GM11168 (cell line): ENCODE measurements around the gene TRIP10.
"Not testable (repeated sequence)": the region's sequence is repeated elsewhere in the genome, so short reads cannot be mapped to it uniquely, and the experiment has no call there.

Experiments used
- in situ Hi-C: fragments of 300-500 bp; cut with MboI; formaldehyde crosslinking; loops from one replicate; pipeline ENCODE4 v1.12.0; 2022; ENCODE audit warnings: low sequenced_read_pairs; ENCODE audit not compliant: unreplicated experiment

Gene TRIP10, protein sequence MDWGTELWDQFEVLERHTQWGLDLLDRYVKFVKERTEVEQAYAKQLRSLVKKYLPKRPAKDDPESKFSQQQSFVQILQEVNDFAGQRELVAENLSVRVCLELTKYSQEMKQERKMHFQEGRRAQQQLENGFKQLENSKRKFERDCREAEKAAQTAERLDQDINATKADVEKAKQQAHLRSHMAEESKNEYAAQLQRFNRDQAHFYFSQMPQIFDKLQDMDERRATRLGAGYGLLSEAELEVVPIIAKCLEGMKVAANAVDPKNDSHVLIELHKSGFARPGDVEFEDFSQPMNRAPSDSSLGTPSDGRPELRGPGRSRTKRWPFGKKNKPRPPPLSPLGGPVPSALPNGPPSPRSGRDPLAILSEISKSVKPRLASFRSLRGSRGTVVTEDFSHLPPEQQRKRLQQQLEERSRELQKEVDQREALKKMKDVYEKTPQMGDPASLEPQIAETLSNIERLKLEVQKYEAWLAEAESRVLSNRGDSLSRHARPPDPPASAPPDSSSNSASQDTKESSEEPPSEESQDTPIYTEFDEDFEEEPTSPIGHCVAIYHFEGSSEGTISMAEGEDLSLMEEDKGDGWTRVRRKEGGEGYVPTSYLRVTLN

DNA sequence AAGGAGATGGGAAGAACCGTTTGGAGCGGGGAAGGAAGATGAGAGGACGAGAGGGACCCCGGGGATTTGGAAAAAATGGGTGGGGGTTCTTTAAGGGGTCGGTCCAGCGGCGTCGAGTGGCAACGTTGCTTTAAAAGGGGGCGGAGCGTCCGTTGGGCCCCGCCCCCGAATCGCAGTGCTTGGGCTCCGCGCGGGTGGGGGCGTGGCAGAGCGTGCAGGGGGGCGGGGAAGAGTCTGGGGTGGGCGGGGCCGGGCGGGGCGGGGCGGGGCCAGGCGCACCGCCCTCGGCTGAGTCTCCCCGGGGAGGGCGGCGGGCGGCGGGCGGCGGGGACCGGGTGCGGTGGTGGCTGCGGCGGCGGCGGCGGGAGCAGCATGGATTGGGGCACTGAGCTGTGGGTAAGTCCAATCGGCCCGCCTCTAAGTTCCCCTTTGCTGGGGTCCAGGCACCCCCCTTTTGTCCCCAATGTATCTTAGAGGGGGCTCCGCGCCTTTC is at the start of gene TRIP10:
Gene TRIP10, plus strand, starts transcription at position 291 of the 493 bp plus-strand sequence. Its CDS starts 82 bp downstream, at position 373.
- in situ Hi-C loops: loop anchor here (5.0 to 10.0 kb wide), 2 partner anchors 92 to 215 kb away; no protein-coding TSS in a partner anchor

GRCh38 chr19:6690160-6690885 is 49.2 kb upstream of the TRIP10 start:
- in situ Hi-C loops: no loop called here

- in situ Hi-C loops: no loop called here
Measured at GRCh38 chr19:6691342-6691741, 48.1 kb upstream of the TRIP10 start.

DNA sequence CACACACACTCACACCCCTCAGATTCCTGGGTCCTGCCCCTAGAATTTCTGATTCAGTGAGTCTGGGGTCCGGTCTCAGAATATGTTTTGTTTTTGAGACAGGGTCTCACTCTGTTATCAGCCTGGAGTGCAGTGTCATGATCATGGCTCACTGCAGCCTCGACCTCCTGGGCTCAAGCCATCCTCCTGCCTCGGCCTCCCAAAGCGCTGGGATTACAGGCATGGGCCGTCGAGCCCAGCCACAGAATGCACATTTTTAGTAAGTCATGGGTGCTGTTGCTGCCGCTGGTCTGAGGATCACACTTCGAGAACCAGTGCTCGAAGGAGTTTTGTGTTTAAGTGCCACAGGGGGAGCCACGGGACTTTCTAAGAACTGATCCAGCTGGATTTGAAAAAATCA is 47.5 kb upstream of the TRIP10 start:
- in situ Hi-C loops: no loop called here

DNA sequence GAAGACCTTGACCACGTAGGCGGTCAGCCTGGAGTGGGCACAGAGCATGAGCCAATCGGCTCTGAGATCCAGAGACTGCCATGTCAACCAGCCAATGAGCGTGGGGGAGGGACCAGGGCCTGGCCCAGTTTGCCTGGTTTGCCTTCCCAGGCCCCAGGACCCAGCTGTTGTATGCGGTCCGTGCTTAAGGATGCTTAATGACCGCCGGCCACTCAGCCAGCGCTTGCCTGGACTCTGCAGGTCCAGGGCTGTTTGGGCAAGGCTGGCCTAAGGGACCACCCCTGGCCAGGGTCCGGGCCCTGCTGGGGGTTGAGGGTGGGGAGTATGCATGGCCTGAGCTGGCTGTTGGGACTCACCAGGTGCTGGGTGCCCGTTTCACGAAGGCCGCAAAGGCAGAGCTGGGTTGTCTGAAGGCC is 46.4 kb upstream of the TRIP10 start:
- in situ Hi-C loops: no loop called here

- in situ Hi-C loops: no loop called here
Measured at GRCh38 chr19:6693681-6694080, 45.8 kb upstream of the TRIP10 start.

- in situ Hi-C loops: no loop called here
Measured at GRCh38 chr19:6694147-6694815, 45.2 kb upstream of the TRIP10 start.

GRCh38 chr19:6696239-6696820 is 43.1 kb upstream of the TRIP10 start:
- in situ Hi-C loops: no loop called here

GRCh38 chr19:6697291-6697690 is 42.2 kb upstream of the TRIP10 start:
- in situ Hi-C loops: no loop called here

- in situ Hi-C loops: no loop called here
Measured at GRCh38 chr19:6699935-6700334, 39.5 kb upstream of the TRIP10 start.

GRCh38 chr19:6700586-6701316 is 38.7 kb upstream of the TRIP10 start:
- in situ Hi-C loops: no loop called here

GRCh38 chr19:6705931-6706632 is 33.4 kb upstream of the TRIP10 start:
- in situ Hi-C loops: no loop called here

GRCh38 chr19:6706633-6706958 is 32.9 kb upstream of the TRIP10 start:
- in situ Hi-C loops: no loop called here

DNA sequence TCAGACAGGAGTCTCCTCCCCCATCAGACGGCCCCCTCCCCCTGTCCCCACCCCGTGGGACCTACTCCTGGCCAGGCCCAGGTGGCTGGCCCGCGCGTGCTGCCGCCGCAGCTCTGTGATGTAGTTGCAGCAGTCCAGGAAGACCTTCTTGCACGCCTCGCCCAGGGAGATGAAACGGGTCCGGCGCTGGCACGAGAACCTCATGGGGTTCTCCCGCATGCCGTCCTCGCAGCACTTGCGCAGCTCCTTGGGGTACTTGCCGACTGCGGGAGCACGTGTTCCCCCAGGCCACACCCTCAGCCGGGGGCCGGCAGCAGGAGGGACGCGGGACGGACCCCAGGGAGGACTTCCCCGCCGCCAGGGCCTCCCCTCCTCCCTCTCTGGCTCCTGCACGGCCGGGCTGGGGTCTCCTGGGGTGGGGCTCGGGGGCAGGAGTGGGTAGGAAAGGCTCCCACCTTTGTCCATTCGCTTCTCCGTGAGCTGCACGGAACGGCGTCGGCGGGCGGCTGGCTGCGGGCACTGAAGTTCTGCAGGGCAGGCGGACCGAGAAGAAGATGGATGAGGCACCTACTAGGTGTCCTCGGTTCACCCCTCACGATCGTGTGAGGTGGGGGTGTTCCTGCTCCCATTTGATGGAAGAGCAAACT is 32.3 kb upstream of the TRIP10 start:
- in situ Hi-C loops: no loop called here

- in situ Hi-C loops: no loop called here
Measured at GRCh38 chr19:6707658-6708018, 31.8 kb upstream of the TRIP10 start.

DNA sequence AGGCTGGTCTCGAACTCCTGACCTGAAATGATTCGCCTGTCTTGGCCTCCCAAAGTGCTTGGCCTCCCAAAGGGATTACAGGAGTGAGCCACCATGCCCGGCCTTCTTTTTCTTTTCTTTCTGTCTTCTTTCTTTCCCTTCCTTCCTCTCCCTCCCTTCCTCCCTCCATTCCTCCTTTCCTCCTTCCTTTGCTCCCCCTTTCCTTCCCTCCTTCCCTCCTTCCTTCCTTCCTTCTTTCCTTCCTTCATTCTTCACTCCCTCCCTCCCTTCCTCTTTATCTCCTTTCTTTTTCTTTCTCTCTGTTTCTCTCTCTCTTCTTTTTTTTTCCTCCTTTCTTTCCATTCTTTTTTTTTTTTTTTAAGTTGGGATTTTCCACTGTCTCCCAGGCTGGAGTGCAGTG is 31.1 kb upstream of the TRIP10 start:
- in situ Hi-C loops: no loop called here

- in situ Hi-C loops: not testable (repeated sequence)
Measured at GRCh38 chr19:6708913-6709312, 30.6 kb upstream of the TRIP10 start.

DNA sequence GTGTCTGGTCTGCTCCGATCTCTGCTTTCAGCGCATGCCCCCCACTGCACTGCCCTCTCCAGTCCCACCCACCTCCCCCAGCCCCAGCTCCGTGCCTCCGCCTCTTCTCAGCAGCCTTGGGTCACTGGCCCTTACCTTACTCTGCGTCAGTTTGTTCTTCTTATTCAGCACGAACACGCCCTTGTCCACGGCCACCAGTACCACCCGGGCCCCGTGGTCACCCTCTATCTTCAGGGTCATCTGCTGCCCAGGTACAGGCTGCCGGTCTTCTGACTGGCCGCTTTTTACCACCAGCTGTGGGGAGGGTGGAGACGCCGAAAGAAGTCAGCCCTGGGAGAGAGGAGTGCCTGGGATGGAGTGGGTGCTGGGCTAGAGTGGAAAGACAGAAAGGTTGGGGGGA is 29.9 kb upstream of the TRIP10 start:
- in situ Hi-C loops: no loop called here
